SU-DHL-6 (cell line): ENCODE measurements around the gene PYDC1.

ENCODE experiments used
- EZH2phosphoT487 ChIP-seq: fragments of 200-600 bp; sonication (generic), shearing (Covaris generic); conservative IDR thresholded peaks from 2 replicates; pipeline ENCODE4 v1.6.1; 2018; ENCODE audit warnings: mild to moderate bottlenecking, antibody characterized with exemption, low read length, moderate library complexity, mixed read lengths
- TF ChIP-seq, protein P1 (sequence below): fragments of 200-600 bp; sonication (generic); IDR thresholded peaks from one replicate; pipeline ENCODE4 v1.5.1; 2017; ENCODE audit warnings: antibody characterized with exemption, mild to moderate bottlenecking, low read length, moderate library complexity; ENCODE audit not compliant: insufficient read depth, poor library complexity, severe bottlenecking

DNA sequence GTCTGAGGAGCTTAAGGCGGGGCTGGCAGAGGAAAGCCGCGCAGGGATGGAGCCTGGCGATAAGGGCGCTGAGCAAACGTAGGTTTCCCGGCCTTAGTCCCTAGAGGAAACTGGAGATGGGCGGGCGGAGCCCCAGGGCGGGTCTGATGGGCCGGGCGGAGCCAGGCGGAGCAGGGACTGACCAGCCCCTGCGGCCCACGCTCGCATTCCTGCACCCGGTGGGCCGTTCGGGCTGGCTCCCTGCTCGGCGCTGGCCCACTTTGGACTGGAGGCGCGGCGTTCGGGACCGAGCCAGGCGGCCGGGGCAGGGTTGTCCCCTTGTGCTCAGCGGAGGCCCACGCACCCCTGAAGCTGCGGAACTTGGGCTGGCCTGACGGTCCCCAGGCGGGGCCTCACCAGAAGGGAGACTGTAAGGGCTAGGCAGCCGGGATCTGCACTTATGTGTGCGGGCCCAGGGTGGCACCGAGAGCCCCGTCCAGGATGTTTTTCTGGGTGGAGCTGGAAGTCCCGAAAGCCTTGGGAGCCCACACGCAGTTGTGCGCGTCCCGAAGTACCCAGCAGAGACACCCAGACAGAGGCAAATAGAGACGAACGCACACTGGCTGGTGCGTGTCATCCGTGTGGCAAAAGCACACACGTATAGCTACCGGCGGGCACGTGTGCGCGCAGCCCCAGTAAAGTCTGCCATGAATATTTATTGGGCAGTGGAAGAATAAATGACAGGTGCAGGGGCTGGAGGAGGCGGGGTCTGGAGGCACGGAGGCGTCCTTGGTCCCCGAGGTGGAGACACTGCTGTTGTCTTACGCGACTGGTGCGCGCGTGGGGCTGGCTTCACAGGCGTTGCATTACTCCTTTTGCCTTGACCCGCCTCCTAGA lies 1.4 kb downstream of the PYDC1 start:
- TF ChIP-seq, protein P1, sequence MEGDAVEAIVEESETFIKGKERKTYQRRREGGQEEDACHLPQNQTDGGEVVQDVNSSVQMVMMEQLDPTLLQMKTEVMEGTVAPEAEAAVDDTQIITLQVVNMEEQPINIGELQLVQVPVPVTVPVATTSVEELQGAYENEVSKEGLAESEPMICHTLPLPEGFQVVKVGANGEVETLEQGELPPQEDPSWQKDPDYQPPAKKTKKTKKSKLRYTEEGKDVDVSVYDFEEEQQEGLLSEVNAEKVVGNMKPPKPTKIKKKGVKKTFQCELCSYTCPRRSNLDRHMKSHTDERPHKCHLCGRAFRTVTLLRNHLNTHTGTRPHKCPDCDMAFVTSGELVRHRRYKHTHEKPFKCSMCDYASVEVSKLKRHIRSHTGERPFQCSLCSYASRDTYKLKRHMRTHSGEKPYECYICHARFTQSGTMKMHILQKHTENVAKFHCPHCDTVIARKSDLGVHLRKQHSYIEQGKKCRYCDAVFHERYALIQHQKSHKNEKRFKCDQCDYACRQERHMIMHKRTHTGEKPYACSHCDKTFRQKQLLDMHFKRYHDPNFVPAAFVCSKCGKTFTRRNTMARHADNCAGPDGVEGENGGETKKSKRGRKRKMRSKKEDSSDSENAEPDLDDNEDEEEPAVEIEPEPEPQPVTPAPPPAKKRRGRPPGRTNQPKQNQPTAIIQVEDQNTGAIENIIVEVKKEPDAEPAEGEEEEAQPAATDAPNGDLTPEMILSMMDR: no peak
- no peak for TF ChIP-seq EZH2phosphoT487
